ENCODE measurements around the gene EFCAB11. TPM values are rescaled to one million over a fixed set of nuclear protein-coding genes. Genes with fewer than 3 reads are reported as not detected.

EFCAB11 gene
- total and polyA plus RNA-seq, 9 of the 15 experiments (the other 6 are each of a cell fraction or from before 2014, with no cell fraction given) = 13.4 to 37.9 (median 17.4) TPM

DNA sequence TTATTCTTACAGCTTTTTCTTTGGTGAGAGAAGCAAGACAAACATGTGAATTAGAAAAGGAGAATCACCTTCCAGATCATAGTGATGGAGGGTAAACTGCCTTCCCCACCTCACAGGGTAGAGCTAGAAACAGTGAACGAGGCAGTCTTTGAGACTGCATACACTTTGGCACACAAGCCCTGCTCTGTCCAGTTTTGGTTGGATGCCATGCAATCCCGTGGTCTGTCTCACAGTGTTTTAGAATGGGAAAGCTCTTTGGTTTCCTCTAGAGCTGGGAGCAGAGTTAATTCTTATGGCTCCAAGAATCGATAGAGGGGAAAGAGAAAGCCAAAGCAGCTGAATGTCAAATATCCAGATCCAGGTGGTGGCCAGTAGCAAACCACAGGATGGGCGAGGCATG is 23.1 kb upstream of the EFCAB11 start:
- 100% methylated on average over 3 of the region's 4 CpGs for WGBS (ENCODE audit: insufficient coverage, low coverage, missing lambda C conversion rate)
- H3K36me3 ChIP-seq (ENCODE audit: control insufficient read depth, insufficient read depth, low read length) = peaks cover 62% of the 10 kb centered on the region; the same call in 2 of the 3 replicates
- no peak overlapping the region for H3K27ac ChIP-seq (ENCODE audit: extremely low read depth, low read depth, low read length)
- no peak for ATAC-seq
- no peak overlapping the region for H3K4me2 ChIP-seq (ENCODE audit: insufficient read depth, low read length)
- H3K4me3 ChIP-seq = no peak overlapping the region
- FAIRE-seq = no peak
- ChIA-PET POLR2A (interaction anchor here (1.2 kb wide), 1 partner anchor 14 kb away, joined by 3 read pairs; no protein-coding TSS in a partner anchor), CTCF (ENCODE audit: low intra/inter-chr PET ratio) (no interaction called here)
- H3K9me3 ChIP-seq (replicated peaks; ENCODE audit: control insufficient read depth, insufficient read depth, low read depth, low read length) = no peaks in the 10 kb centered on the region
- H3K79me2 ChIP-seq (ENCODE audit: control insufficient read depth, insufficient read depth, low read length) = no peaks in the 10 kb centered on the region
- no TSS peak for BruUV-seq (replicated peaks)
- intact Hi-C loops (cut with micrococcal nuclease) = no loop called here
- H3K9ac ChIP-seq (ENCODE audit: insufficient read depth in 1 of 2, low read depth in 2 of 2, low read length in 2 of 2) = no peak overlapping the region
- no peaks in the 10 kb centered on the region for H3K9me1 ChIP-seq (ENCODE audit: control insufficient read depth, insufficient read depth, low read length)
- no peaks in the 10 kb centered on the region for H3K4me1 ChIP-seq (replicated peaks in 1 of 2; ENCODE audit: control insufficient read depth in 2 of 2, insufficient read depth in 2 of 2, low read length in 2 of 2)
- H4K20me1 ChIP-seq (replicated peaks; ENCODE audit: control insufficient read depth, insufficient read depth, low read length) = no peaks in the 10 kb centered on the region
- TF ChIP-seq CCAR2 (IDR thresholded peaks at IDR 0.05; ENCODE audit: low read depth, low read length) (no peak), DMBX1 (CRISPR knock-in tag; IDR thresholded peaks at IDR 0.05; ENCODE audit: borderline replicate concordance) (no peak), HMG20A (CRISPR knock-in tag; conservative IDR thresholded peaks at IDR 0.05) (no peak)
- TF ChIP-seq, protein P1, sequence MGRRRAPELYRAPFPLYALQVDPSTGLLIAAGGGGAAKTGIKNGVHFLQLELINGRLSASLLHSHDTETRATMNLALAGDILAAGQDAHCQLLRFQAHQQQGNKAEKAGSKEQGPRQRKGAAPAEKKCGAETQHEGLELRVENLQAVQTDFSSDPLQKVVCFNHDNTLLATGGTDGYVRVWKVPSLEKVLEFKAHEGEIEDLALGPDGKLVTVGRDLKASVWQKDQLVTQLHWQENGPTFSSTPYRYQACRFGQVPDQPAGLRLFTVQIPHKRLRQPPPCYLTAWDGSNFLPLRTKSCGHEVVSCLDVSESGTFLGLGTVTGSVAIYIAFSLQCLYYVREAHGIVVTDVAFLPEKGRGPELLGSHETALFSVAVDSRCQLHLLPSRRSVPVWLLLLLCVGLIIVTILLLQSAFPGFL (CRISPR knock-in tag; IDR thresholded peaks at IDR 0.05) = no peak
- TF ChIP-seq, protein P2, sequence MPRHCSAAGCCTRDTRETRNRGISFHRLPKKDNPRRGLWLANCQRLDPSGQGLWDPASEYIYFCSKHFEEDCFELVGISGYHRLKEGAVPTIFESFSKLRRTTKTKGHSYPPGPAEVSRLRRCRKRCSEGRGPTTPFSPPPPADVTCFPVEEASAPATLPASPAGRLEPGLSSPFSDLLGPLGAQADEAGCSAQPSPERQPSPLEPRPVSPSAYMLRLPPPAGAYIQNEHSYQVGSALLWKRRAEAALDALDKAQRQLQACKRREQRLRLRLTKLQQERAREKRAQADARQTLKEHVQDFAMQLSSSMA (CRISPR knock-in tag; IDR thresholded peaks at IDR 0.05) = no peak
- no peak overlapping the region for H2AFZ ChIP-seq (ENCODE audit: low read depth, low read length)
- DNase-seq (ENCODE audit: extremely low read depth in 1 of 4, low spot score in 3 of 4) = no peak
- no peaks in the 10 kb centered on the region for H3K27me3 ChIP-seq (ENCODE audit: control insufficient read depth in 2 of 2, insufficient read depth in 2 of 2, low read length in 2 of 2)
- in situ Hi-C loops (cut with MboI) = no loop called here
